IPS-20b (cell line): ENCODE results near the gene GCLM.
"Not testable (repeated sequence)": the region's sequence is repeated elsewhere in the genome, so short reads cannot be mapped to it uniquely, and the experiment has no call there.

Experiments
- H3K27ac ChIP-seq: one replicate; pipeline ENCODE4 v1.5.1; 2013; ENCODE audit warnings: low read length
- H3K27me3 ChIP-seq: 2 replicates; pipeline ENCODE4 v1.6.1; 2013; ENCODE audit warnings: mild to moderate bottlenecking, low read length, inconsistent platforms; ENCODE audit not compliant: insufficient read depth
- H3K36me3 ChIP-seq: 2 replicates; pipeline ENCODE4 v1.6.1; 2013; ENCODE audit warnings: low read depth, mild to moderate bottlenecking, inconsistent platforms, low read length, moderate library complexity; ENCODE audit not compliant: insufficient read depth
- H3K4me1 ChIP-seq: 2 replicates; pipeline ENCODE4 v1.6.1; 2013; ENCODE audit warnings: mild to moderate bottlenecking, control low read depth, inconsistent platforms, low read length, moderate library complexity; ENCODE audit not compliant: insufficient read depth
- H3K4me3 ChIP-seq: 2 replicates; pipeline ENCODE4 v1.5.1; 2013; ENCODE audit warnings: mild to moderate bottlenecking, low read length, inconsistent platforms
- H3K9ac ChIP-seq: 2 replicates; pipeline ENCODE4 v1.6.1; 2013; ENCODE audit warnings: low read depth, mild to moderate bottlenecking, inconsistent platforms, low read length, moderate library complexity
- H3K9me3 ChIP-seq: 2 replicates; pipeline ENCODE4 v1.6.1; 2013; ENCODE audit warnings: mild to moderate bottlenecking, low read depth, low read length, inconsistent platforms; ENCODE audit not compliant: insufficient read depth

The GCLM gene, protein sequence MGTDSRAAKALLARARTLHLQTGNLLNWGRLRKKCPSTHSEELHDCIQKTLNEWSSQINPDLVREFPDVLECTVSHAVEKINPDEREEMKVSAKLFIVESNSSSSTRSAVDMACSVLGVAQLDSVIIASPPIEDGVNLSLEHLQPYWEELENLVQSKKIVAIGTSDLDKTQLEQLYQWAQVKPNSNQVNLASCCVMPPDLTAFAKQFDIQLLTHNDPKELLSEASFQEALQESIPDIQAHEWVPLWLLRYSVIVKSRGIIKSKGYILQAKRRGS

DNA sequence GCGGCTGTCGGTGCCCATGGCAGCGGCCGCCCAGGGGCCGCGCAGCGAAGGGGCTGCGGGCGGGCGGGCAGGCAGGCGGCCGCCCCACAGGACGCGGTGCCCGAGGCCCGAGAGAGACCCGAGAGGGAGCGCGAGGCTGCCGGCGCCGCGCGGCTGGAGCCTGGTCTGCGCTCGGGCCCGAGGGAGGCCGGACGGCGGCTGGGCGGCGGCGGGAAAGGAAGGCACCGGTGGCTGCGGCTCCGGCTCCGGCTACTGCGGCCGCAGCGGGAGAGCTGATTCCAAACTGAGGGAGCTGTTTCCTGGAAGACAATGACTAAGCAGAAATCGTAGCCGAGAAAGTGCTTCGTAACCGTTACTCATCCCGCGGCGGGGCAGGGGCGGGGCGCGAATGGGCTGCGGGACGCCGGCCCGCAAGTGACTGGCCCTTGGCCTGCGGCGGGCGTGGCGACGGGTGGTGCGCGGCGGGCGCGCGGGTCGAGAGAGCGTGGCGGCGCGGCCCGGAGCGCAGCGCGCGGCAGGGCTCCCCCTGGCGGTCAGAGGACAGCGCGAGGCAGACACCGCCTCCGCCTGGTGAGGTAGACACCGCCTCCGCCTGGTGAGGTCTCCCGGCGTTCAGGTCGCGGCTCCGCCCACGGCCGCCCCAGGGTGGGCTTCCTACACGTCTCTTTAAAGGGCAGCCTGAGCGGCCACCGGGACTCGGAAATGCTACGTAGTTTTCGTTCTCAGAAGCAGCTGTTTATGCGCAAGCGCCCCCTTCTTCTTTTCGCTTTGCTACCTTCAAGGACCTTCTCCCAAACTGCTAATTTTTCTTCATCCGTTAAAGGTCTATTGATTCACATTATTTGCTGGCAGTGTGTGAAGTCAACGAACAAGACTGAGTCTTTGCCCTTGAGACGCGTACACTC, at the start of gene GCLM:
Gene GCLM (minus strand): TSS at position 285 of the 905 bp plus-strand sequence. CDS start 267 bp downstream, at position 18.
- Histone ChIP-seq H3K27me3 (peaks cover 13% of the 10 kb centered on the region), H3K27ac (no peak within 1 kb of the TSS), H3K4me3 (peak within 1 kb of the TSS; percentile 73), H3K36me3 (no peaks in the 10 kb centered on the region), H3K9me3 (no peaks in the 10 kb centered on the region), H3K4me1 (no peaks in the 10 kb centered on the region), H3K9ac (peak within 1 kb of the TSS; percentile 80; the same call in 1 of the 2 replicates)

DNA sequence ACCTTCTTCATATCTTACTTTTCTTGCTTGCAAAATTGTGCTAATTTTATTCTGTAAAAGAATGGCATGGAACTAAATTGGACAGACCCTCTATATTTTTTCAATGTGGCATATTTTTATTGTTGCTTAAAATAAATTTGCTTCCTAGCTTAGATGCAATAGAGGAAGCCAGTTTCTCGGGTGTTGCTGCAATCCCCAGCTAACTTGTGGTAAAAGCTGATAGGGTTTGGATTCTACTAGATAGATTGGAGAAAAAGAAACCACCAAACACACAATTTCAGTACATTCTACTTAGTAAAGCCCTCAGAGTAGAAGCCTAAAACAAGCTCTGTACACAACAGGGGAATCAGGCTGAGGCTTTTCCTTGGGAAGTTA, 49.5 kb upstream of the GCLM start:
- H3K27ac ChIP-seq: no peak overlapping the region
- H3K9me3 ChIP-seq: no peaks in the 10 kb centered on the region; the same call in 1 of the 2 replicates
- H3K4me3 ChIP-seq: no peak overlapping the region

DNA sequence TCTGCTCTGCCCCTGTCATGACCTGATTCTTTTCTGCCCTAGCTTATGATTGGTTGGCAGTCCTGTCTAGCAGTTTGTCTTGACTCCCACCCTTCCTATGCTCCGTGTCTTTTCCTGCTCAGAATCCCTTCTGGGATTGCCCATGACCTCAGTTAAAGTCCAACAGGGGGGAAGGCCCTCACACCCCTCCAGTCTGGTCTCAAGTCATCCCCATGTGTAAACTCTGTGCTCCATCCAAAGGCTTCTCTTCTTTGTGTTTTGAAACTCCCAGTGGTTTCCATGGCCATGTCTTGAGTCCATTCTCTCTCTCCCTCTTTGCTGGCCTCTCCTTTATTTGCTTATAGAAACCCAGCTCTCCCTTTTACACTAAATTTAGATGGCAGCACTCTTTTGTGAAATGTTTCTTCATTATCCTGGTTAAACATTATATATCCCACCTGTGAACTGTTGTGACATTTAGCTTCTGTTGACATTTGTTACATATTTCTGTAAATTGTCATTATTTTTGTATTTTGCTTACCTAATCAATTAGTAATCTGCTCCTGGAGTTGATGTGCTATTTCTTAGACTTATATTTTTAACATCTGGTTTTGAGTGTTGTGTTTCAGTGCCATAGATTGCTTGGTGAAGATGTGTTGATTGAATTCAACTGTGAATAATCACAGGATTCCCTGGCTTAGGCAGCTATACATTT, 48.9 kb upstream of the GCLM start:
- H3K4me3 ChIP-seq: no peak overlapping the region
- no peaks in the 10 kb centered on the region for H3K27me3 ChIP-seq
- no peaks in the 10 kb centered on the region; the same call in 1 of the 2 replicates for H3K9me3 ChIP-seq
- no peaks in the 10 kb centered on the region for H3K36me3 ChIP-seq
- no peak overlapping the region for H3K27ac ChIP-seq
- no peaks in the 10 kb centered on the region for H3K4me1 ChIP-seq
- H3K9ac ChIP-seq: no peak overlapping the region

More for the DNA sequence above, 49.5 kb upstream of the GCLM start:
- no peaks in the 10 kb centered on the region for H3K27me3 ChIP-seq
- no peaks in the 10 kb centered on the region for H3K4me1 ChIP-seq
- H3K9ac ChIP-seq: no peak overlapping the region
- H3K36me3 ChIP-seq: no peaks in the 10 kb centered on the region

DNA sequence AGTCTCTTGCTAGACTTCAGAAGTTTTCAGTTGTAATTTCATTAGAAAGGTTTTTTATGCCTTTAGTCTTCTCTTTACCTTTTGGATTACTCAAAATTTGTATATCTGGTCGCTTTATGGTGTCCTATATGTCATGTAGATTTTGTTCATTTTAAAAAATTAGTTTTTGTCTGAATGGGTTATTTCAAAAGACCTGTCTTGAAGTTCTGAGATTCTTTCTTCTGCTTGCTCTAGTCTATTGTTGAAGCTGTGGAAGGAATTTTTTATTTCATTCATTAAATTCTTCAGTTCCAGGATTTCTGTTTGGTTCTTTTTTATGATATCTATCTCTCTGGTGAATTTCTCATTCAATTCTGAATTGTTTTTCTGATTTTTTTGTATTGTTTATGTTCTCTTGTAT, 46.5 kb upstream of the GCLM start:
- Histone ChIP-seq H3K9ac (no peak overlapping the region), H3K4me3 (no peak overlapping the region), H3K36me3 (no peaks in the 10 kb centered on the region), H3K27ac (no peak overlapping the region), H3K4me1 (no peaks in the 10 kb centered on the region), H3K27me3 (no peaks in the 10 kb centered on the region), H3K9me3 (peaks cover 6% of the 10 kb centered on the region)

GRCh38 chr1:93947002-93947686, 37.9 kb upstream of the GCLM start:
- not testable (repeated sequence) for H3K4me1 ChIP-seq, H3K27me3 ChIP-seq, H3K27ac ChIP-seq, H3K36me3 ChIP-seq, H3K4me3 ChIP-seq, H3K9ac ChIP-seq
- H3K9me3 ChIP-seq: peaks cover 20% of the 10 kb centered on the region; the same call in 1 of the 2 replicates

DNA sequence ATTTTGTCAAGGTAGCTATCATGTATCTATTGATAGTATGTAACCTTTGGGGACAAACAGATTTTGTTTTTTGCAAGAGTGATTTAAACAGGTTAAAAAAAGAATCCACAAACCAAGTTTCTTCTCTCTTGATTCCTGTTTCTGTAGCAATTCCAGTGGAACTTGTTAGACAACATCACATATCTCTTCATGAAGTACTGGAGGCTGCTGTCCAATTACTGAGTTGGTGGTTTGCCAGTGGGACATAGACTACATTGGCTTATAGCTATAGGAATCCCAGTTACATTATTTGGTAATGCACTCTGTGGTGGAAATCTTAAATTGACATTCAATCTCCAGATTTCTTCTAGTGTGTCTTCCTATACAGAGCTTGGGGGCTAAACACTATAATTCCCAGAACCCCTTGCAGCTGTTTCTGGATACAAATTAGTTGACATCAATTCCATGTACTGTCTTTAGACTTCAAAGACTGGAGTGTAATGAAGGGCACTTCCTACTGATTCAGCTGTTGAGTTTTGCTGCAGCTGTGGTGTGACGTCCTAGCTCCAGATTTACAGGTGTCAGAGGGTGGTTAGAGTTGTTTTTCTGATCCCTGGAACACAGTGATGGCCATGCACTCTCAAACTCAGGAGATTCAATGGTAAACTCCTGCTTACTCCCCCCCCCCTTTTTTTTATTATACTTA, 29.4 kb upstream of the GCLM start:
- Histone ChIP-seq H3K4me3 (no peak overlapping the region), H3K36me3 (no peaks in the 10 kb centered on the region), H3K27me3 (no peaks in the 10 kb centered on the region), H3K9ac (no peak overlapping the region), H3K27ac (no peak overlapping the region), H3K4me1 (no peaks in the 10 kb centered on the region), H3K9me3 (no peaks in the 10 kb centered on the region; the same call in 1 of the 2 replicates)

- Histone ChIP-seq H3K36me3 (no peaks in the 10 kb centered on the region), H3K27ac (no peak overlapping the region), H3K9me3 (no peaks in the 10 kb centered on the region; the same call in 1 of the 2 replicates), H3K4me3 (no peak overlapping the region), H3K4me1 (no peaks in the 10 kb centered on the region), H3K27me3 (no peaks in the 10 kb centered on the region), H3K9ac (no peak overlapping the region)
Observed at GRCh38 chr1:93937997-93938396, 28.8 kb upstream of the GCLM start.

GRCh38 chr1:93925206-93925605, 16.0 kb upstream of the GCLM start:
- H3K27ac ChIP-seq: no peak overlapping the region
- H3K4me3 ChIP-seq: no peak overlapping the region
- peaks cover under 1% of the 10 kb centered on the region; the same call in 1 of the 2 replicates for H3K4me1 ChIP-seq
- H3K9ac ChIP-seq: no peak overlapping the region
- no peaks in the 10 kb centered on the region for H3K9me3 ChIP-seq
- H3K36me3 ChIP-seq: no peaks in the 10 kb centered on the region
- H3K27me3 ChIP-seq: no peaks in the 10 kb centered on the region

- H3K4me1 ChIP-seq: peaks cover 10% of the 10 kb centered on the region; the same call in 1 of the 2 replicates
Observed at GRCh38 chr1:93919780-93920179, 10.6 kb upstream of the GCLM start.

GRCh38 chr1:93917302-93917701, 8.1 kb upstream of the GCLM start:
- H3K9me3 ChIP-seq: peaks cover 8% of the 10 kb centered on the region; the same call in 1 of the 2 replicates
- no peak overlapping the region for H3K4me3 ChIP-seq
- no peak overlapping the region for H3K9ac ChIP-seq
- H3K36me3 ChIP-seq: no peaks in the 10 kb centered on the region
- no peaks in the 10 kb centered on the region for H3K27me3 ChIP-seq
- peaks cover 10% of the 10 kb centered on the region; the same call in 1 of the 2 replicates for H3K4me1 ChIP-seq
- H3K27ac ChIP-seq: no peak overlapping the region

More at GRCh38 chr1:93919780-93920179, 10.6 kb upstream of the GCLM start:
- no peaks in the 10 kb centered on the region for H3K27me3 ChIP-seq
- H3K9ac ChIP-seq: no peak overlapping the region
- 0 out of 2 replicates have a peak overlapping the region, but pooled peaks have one; percentile 10 for H3K4me3 ChIP-seq
- H3K27ac ChIP-seq: no peak overlapping the region
- no peaks in the 10 kb centered on the region for H3K36me3 ChIP-seq
- peaks cover 8% of the 10 kb centered on the region; the same call in 1 of the 2 replicates for H3K9me3 ChIP-seq
